ENCODE measurements around the gene SLC28A3.

SLC28A3 gene

GRCh38 chr9:84343111-84343521 is 2.6 kb upstream of the SLC28A3 start:
- no peak for DNase-seq (ENCODE audit: low read depth in 2 of 2, low spot score in 1 of 2)

- no peak for DNase-seq (ENCODE audit: low read depth in 2 of 2, low spot score in 1 of 2)
Measured at GRCh38 chr9:84339962-84340361, 596 bp downstream of the SLC28A3 start.

GRCh38 chr9:84339503-84339902 is 1.1 kb downstream of the SLC28A3 start:
- DNase-seq (ENCODE audit: low read depth in 2 of 2, low spot score in 1 of 2) = no peak

- no peak for DNase-seq (ENCODE audit: low read depth in 2 of 2, low spot score in 1 of 2)
Measured at GRCh38 chr9:84338792-84339191, 1.8 kb downstream of the SLC28A3 start.

- no peak for DNase-seq (ENCODE audit: low read depth in 2 of 2, low spot score in 1 of 2)
Measured at GRCh38 chr9:84337252-84337651, 3.3 kb downstream of the SLC28A3 start.

GRCh38 chr9:84331119-84331809 is 9.3 kb downstream of the SLC28A3 start:
- no peak for DNase-seq (ENCODE audit: low read depth in 2 of 2, low spot score in 1 of 2)

GRCh38 chr9:84330246-84330645 is 10.3 kb downstream of the SLC28A3 start:
- DNase-seq (ENCODE audit: low read depth in 2 of 2, low spot score in 1 of 2) = no peak

GRCh38 chr9:84327184-84327583 is 13.4 kb downstream of the SLC28A3 start:
- DNase-seq (ENCODE audit: low read depth in 2 of 2, low spot score in 1 of 2) = no peak

- no peak for DNase-seq (ENCODE audit: low read depth in 2 of 2, low spot score in 1 of 2)
Measured at GRCh38 chr9:84325347-84325973, 15.1 kb downstream of the SLC28A3 start.

GRCh38 chr9:84324811-84325210 is 15.7 kb downstream of the SLC28A3 start:
- no peak for DNase-seq (ENCODE audit: low read depth in 2 of 2, low spot score in 1 of 2)

GRCh38 chr9:84323858-84324257 is 16.7 kb downstream of the SLC28A3 start:
- DNase-seq (ENCODE audit: low read depth in 2 of 2, low spot score in 1 of 2) = no peak

GRCh38 chr9:84322828-84323227 is 17.7 kb downstream of the SLC28A3 start:
- DNase-seq (ENCODE audit: low read depth in 2 of 2, low spot score in 1 of 2) = no peak

GRCh38 chr9:84320231-84320630 is 20.3 kb downstream of the SLC28A3 start:
- DNase-seq (ENCODE audit: low read depth in 2 of 2, low spot score in 1 of 2) = no peak

- no peak for DNase-seq (ENCODE audit: low read depth in 2 of 2, low spot score in 1 of 2)
Measured at GRCh38 chr9:84319632-84320031, 20.9 kb downstream of the SLC28A3 start.

- no peak for DNase-seq (ENCODE audit: low read depth in 2 of 2, low spot score in 1 of 2)
Measured at GRCh38 chr9:84318981-84319380, 21.6 kb downstream of the SLC28A3 start.

- no peak for DNase-seq (ENCODE audit: low read depth in 2 of 2, low spot score in 1 of 2)
Measured at GRCh38 chr9:84317563-84317962, 23.0 kb downstream of the SLC28A3 start.

GRCh38 chr9:84315278-84315877 is 25.2 kb downstream of the SLC28A3 start:
- peak in 1 of 2 donors; percentile 12 for DNase-seq (ENCODE audit: low read depth in 2 of 2, low spot score in 1 of 2)

GRCh38 chr9:84314306-84314705 is 26.3 kb downstream of the SLC28A3 start:
- no peak for DNase-seq (ENCODE audit: low read depth in 2 of 2, low spot score in 1 of 2)

GRCh38 chr9:84310883-84311282 is 29.7 kb downstream of the SLC28A3 start:
- DNase-seq (ENCODE audit: low read depth in 2 of 2, low spot score in 1 of 2) = no peak

GRCh38 chr9:84305497-84306131 is 34.9 kb downstream of the SLC28A3 start:
- DNase-seq (ENCODE audit: low read depth in 2 of 2, low spot score in 1 of 2) = no peak

- DNase-seq (ENCODE audit: low read depth in 2 of 2, low spot score in 1 of 2) = no peak
Measured at GRCh38 chr9:84304166-84304565, 36.4 kb downstream of the SLC28A3 start.

GRCh38 chr9:84303061-84303460 is 37.5 kb downstream of the SLC28A3 start:
- no peak for DNase-seq (ENCODE audit: low read depth in 2 of 2, low spot score in 1 of 2)
